ENCODE results near the gene CGB1.
A peak's percentile ranks its signal among the peaks of the same experiment; 100 is the strongest.
"Not testable (repeated sequence)": the region's sequence is repeated elsewhere in the genome, so short reads cannot be mapped to it uniquely, and the experiment has no call there.

CGB1 gene

DNA sequence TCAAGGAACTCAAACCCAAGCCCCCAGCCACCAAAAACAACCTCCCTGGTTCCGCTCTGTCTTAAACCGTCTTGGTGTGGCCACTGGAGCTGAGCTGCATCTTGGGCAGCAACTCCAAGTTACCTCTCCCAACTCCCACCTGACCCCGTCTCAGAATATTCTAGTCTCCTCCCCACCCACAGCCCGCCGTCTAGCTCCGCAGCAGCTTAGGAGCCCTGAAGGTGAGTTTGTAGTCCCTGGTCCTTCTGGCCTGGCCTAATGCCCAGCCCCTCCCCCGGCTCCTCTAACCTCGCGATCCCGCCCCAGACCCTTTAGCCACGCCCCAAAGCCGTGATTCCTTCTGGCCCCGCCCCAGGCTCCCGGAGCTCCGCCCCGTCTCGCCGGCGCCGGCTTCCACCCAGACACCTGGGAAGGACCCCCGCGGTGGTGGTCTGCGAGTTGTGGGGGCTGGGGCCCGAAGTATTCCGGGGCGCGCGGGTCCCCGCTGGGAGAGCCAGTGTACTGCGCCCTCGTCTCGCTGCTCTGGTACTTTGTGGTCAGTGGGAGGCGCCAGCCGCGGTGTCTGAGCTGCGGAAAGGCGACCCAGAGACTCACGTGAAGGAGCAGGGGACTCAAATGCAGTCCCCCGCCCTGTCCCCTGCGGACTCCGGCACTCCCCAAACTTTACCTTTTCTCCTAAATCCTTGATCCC is 17.3 kb downstream of the CGB1 start:
- Mint-ChIP-seq H3K36me3 (peaks cover 2% of the 10 kb centered on the region), H3K9me3 (ENCODE audit: low read depth) (no peaks in the 10 kb centered on the region), H3K27me3 (no peaks in the 10 kb centered on the region), H3K27ac (peak overlapping the region; percentile 58), H3K4me3 (peak overlapping the region; percentile 87), H3K4me1 (ENCODE audit: low read depth) (peaks cover 13% of the 10 kb centered on the region)

DNA sequence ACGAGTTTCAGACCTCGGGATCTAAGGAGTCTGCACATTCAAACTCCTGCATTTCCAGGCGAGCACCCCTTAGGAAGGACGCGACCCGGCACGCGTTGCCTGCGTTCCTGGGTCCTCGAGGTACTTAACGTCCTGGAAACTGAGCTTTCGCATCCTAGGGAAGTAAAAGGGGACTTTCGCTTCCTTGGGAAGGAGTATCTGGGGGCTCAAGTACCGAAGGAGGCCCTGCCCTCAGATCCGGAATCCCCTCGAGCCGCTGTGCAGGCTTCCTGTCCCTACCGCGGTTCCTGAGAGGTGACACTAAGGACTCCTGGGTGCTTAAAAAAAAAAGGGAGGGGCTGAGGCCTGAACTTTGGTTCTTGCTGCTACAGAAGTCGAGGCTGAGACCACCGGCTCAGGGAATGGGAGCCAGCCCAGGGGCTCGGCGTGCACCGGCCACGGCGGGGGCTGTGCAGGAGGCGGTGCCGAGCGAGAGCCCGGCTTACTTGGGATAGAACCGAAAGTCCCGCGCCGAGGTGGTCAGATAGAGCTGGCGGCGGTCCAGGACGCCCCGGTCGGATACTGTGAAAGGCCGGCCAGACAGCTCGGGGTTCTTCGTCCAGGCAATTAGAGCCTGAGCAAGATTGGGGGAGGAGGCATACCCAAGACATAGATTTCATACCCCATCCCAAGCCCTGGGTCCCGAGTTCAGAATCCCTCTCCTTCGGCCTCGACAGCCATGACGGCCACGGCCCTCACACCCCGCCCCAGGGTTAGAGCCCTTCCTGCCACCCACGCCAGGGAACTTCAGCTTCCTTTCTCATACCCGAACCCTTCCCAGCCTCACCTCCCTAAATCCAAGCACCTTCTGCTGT is 18.1 kb downstream of the CGB1 start:
- peaks cover 13% of the 10 kb centered on the region for H3K4me1 Mint-ChIP-seq (ENCODE audit: low read depth)
- H3K9me3 Mint-ChIP-seq (ENCODE audit: low read depth); H3K27me3 Mint-ChIP-seq; H3K36me3 Mint-ChIP-seq: not testable (repeated sequence)
- peak overlapping the region; percentile 87 for H3K4me3 Mint-ChIP-seq
- peak overlapping the region; percentile 58 for H3K27ac Mint-ChIP-seq

GRCh38 chr19:49017666-49018351 is 18.9 kb downstream of the CGB1 start:
- H3K27ac Mint-ChIP-seq, result no peak overlapping the region
- no peaks in the 10 kb centered on the region for H3K27me3 Mint-ChIP-seq
- no peaks in the 10 kb centered on the region for H3K9me3 Mint-ChIP-seq (ENCODE audit: low read depth)
- peaks cover 2% of the 10 kb centered on the region for H3K36me3 Mint-ChIP-seq
- peaks cover 13% of the 10 kb centered on the region for H3K4me1 Mint-ChIP-seq (ENCODE audit: low read depth)
- H3K4me3 Mint-ChIP-seq, result peak overlapping the region; percentile 87

DNA sequence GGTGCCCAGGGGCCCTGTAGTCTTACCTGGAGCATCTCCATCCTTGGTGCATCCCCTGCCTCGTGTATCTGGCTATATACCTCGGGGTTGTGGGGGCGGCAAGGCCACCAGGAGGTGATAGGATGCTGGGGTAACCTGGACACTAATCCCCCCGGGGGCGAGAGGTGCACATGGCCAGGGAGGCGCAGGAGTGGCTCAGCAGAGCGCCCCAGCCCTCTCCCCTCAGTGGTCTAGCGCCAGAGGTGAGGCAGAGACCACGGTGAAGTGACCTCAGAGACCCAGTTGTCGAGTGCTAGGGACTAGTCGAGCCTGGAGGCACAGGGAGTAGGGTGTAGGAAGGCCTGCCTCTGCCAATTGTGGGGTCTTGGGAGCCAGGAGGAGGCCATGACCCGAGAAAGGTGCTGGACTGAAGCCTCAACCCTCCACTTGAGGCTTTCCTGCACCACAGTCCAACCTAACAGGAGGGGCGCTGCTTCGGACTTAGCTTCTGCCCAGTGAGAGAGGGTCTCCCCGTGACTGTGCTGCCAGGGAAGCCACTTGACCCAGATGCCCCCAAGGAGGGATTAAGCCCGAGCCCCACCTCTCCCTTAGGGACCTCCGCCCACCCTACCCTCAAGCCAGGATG is 19.5 kb downstream of the CGB1 start, which contains the start of gene LHB:
Gene LHB (minus strand): TSS at position 51 of the 625 bp plus-strand sequence. CDS start 10 bp downstream, at position 41.
- Mint-ChIP-seq H3K4me3 (peak within 1 kb of the TSS; percentile 87), H3K4me1 (ENCODE audit: low read depth) (peaks cover 13% of the 10 kb centered on the region)

DNA sequence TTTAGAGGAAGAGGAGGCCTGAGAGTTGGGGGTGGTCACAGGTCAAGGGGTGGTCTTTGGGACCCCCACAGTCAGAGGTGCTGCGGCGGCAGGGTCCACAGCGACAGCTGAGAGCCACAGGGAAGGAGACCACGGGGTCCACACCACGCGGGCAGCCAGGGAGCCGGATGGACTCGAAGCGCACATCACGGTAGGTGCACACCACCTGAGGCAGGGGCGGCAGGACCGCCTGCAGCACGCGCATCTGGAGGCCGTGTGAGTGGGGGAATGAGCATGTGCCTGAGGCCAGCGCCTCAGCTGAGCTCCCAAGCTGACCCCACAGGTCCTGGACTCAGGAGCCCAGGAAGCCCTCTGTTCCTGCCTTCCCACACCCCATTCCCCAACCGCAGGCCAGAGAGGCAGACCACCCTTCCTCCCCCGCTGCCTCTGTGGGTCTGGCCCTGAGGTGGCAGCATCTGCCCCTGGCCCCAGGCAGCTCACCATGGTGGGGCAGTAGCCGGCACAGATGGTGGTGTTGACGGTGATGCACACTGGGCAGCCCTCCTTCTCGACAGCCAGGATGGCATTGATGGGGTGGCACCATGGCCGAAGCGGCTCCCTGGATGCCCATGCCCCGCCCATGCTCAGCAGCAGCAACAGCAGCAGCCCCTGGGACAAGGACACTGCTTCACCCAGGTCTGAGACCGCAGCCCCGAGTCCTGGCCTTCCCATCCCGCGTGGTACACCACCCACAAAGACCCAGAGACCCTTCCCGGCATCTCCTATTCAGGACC is 20.4 kb downstream of the CGB1 start:
- H3K36me3 Mint-ChIP-seq, result peaks cover 2% of the 10 kb centered on the region
- no peaks in the 10 kb centered on the region for H3K27me3 Mint-ChIP-seq
- no peak overlapping the region for H3K4me3 Mint-ChIP-seq
- H3K4me1 Mint-ChIP-seq (ENCODE audit: low read depth), result peaks cover 11% of the 10 kb centered on the region
- H3K9me3 Mint-ChIP-seq (ENCODE audit: low read depth), result no peaks in the 10 kb centered on the region
- no peak overlapping the region for H3K27ac Mint-ChIP-seq

More for the DNA sequence above, 19.5 kb downstream of the CGB1 start, which contains the start of gene LHB:
- H3K27me3 Mint-ChIP-seq, result no peaks in the 10 kb centered on the region
- peaks cover 2% of the 10 kb centered on the region for H3K36me3 Mint-ChIP-seq
- no peak within 1 kb of the TSS for H3K27ac Mint-ChIP-seq
- no peaks in the 10 kb centered on the region for H3K9me3 Mint-ChIP-seq (ENCODE audit: low read depth)

DNA sequence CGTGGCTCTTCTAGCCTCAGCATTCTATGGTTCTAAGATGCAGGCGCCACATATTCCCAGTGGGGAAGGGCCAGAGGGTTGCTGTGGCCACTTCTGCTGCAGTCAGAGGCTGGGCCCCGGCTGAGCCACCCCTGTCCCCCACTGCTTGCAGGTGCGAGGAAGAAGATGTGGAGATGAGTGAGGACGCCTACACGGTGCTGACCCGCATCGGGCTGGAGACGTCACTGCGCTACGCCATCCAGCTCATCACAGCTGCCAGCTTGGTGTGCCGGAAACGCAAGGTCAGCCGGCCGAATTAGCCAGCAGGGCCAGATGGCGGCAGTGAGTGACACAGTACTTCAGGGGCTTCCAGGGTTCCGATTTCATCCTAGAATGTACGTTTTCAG is 21.8 kb downstream of the CGB1 start:
- H3K9me3 Mint-ChIP-seq (ENCODE audit: low read depth), result no peaks in the 10 kb centered on the region
- peaks cover 5% of the 10 kb centered on the region for H3K4me1 Mint-ChIP-seq (ENCODE audit: low read depth)
- H3K36me3 Mint-ChIP-seq, result peaks cover 4% of the 10 kb centered on the region
- H3K27ac Mint-ChIP-seq, result no peak overlapping the region
- no peak overlapping the region for H3K4me3 Mint-ChIP-seq
- no peaks in the 10 kb centered on the region for H3K27me3 Mint-ChIP-seq

DNA sequence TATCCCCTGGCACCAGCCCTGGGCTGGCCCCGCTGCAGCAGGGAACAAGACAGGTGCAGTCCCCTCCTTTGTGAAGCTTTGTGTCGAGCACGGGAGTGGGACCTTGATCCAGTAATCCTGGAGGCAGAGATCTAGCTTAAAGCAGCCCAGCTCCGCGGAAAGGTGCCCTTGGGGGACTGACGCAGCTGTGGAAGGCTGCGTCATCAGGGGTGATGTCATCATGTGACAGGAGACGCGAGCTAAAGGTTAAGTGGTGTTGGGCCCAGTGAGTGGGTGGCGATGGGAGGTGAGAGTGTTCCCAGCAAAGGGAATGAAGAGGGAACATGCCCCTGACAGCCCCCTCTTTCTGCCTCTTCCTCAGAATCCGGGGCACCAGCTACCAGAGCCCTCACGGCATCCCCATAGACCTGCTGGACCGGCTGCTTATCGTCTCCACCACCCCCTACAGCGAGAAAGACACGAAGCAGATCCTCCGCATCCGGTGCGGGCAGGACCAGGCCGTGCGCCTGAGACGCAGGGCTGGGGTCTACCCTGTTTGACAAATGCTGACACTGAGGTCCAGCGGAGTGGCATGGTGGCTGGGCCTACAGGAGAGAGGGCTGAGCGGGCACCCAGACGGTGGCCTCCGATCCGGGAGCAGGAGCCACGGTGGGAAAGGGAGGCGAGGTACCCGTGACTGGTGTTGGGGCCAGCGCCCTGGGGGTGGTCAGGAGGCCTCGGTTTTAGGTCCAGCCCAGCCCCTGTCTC is 22.4 kb downstream of the CGB1 start:
- Mint-ChIP-seq H3K36me3 (peaks cover 4% of the 10 kb centered on the region), H3K9me3 (ENCODE audit: low read depth) (no peaks in the 10 kb centered on the region), H3K27ac (no peak overlapping the region), H3K4me1 (ENCODE audit: low read depth) (peaks cover 4% of the 10 kb centered on the region), H3K27me3 (no peaks in the 10 kb centered on the region), H3K4me3 (no peak overlapping the region)

DNA sequence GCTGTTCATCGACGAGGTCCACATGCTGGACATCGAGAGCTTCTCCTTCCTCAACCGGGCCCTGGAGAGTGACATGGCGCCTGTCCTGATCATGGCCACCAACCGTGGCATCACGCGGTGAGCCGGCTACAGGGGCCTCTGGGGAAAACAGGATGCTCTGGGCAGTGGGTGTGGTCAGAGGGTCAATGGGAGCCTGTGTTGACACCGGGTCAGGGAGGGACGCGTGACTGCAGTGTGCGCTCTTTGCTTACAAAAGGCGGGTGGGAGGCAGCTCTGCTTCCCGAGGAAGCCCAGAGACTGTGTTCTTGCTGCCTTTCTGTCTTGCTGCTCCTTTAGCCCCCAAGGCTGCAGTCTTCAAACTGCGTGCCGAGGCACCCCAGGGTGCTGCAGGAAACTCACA is 25.5 kb downstream of the CGB1 start:
- peaks cover 4% of the 10 kb centered on the region for H3K36me3 Mint-ChIP-seq
- H3K27me3 Mint-ChIP-seq, result no peaks in the 10 kb centered on the region
- H3K4me1 Mint-ChIP-seq (ENCODE audit: low read depth), result no peaks in the 10 kb centered on the region
- no peak overlapping the region for H3K27ac Mint-ChIP-seq
- no peaks in the 10 kb centered on the region for H3K9me3 Mint-ChIP-seq (ENCODE audit: low read depth)
- H3K4me3 Mint-ChIP-seq, result no peak overlapping the region

DNA sequence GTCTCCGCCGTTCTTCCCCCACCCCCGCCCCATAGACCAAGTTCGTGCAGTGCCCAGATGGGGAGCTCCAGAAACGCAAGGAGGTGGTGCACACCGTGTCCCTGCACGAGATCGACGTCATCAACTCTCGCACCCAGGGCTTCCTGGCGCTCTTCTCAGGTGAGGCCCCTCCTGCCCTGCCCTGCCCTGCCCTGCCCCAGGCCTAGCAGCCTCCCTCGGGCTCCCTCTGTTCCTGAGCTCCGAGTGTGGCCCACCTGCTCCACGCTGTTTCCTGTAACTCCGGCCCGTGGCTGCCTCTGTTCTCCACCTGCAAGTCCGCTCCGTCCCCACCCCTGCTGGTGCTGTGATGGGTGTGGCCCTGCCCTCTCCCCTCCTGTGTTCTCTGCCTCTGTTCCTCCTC is 26.2 kb downstream of the CGB1 start:
- H3K36me3 Mint-ChIP-seq, result peaks cover 2% of the 10 kb centered on the region
- no peaks in the 10 kb centered on the region for H3K27me3 Mint-ChIP-seq
- no peak overlapping the region for H3K27ac Mint-ChIP-seq
- no peaks in the 10 kb centered on the region for H3K9me3 Mint-ChIP-seq (ENCODE audit: low read depth)
- no peak overlapping the region for H3K4me3 Mint-ChIP-seq
- no peaks in the 10 kb centered on the region for H3K4me1 Mint-ChIP-seq (ENCODE audit: low read depth)

- H3K36me3 Mint-ChIP-seq, result peaks cover 2% of the 10 kb centered on the region
- no peaks in the 10 kb centered on the region for H3K4me1 Mint-ChIP-seq (ENCODE audit: low read depth)
- H3K4me3 Mint-ChIP-seq, result no peak overlapping the region
- no peaks in the 10 kb centered on the region for H3K27me3 Mint-ChIP-seq
- no peaks in the 10 kb centered on the region for H3K9me3 Mint-ChIP-seq (ENCODE audit: low read depth)
- no peak overlapping the region for H3K27ac Mint-ChIP-seq
These were observed 26.9 kb downstream of the CGB1 start for GRCh38 chr19:49009828-49010227.

DNA sequence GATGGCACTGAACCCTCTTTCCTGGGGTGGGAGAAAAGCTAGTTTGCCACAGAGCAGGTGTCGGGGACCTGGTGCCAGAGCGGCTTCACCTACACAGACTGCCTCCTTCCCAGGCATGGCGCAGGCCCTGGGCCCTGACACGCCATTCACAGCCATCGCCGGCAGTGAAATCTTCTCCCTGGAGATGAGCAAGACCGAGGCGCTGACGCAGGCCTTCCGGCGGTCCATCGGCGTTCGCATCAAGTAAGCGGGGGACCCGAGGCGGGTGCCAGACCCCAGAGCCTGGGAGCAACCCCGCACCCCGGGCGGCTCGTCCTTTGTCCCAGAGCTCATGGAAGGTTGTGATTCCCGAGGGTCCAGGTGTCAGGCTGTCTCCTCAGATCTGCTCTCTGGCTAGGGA is 29.8 kb downstream of the CGB1 start:
- Mint-ChIP-seq H3K27me3 (no peaks in the 10 kb centered on the region), H3K4me1 (ENCODE audit: low read depth) (no peaks in the 10 kb centered on the region), H3K9me3 (ENCODE audit: low read depth) (no peaks in the 10 kb centered on the region), H3K27ac (no peak overlapping the region), H3K36me3 (peaks cover 2% of the 10 kb centered on the region), H3K4me3 (no peak overlapping the region)

GRCh38 chr19:49004964-49005614 is 31.6 kb downstream of the CGB1 start:
- Mint-ChIP-seq H3K27me3 (no peaks in the 10 kb centered on the region), H3K4me1 (ENCODE audit: low read depth) (no peaks in the 10 kb centered on the region), H3K36me3 (no peaks in the 10 kb centered on the region), H3K4me3 (no peak overlapping the region), H3K27ac (no peak overlapping the region), H3K9me3 (ENCODE audit: low read depth) (no peaks in the 10 kb centered on the region)

DNA sequence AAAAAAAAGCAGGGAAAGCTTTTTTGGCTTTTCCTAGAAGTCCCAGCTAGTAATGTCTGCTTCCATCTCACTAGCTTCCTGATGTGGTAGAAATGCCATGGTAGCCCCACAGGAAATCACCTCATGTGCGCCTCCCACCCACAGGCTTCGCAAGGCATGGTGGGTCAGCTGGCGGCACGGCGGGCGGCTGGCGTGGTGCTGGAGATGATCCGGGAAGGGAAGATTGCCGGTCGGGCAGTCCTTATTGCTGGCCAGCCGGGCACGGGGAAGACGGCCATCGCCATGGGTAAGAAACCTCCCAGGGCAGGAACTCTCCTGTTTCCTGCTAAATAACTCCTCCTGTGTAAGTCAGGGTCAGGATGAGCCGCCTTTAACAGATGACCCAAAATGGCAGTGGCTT is 32.6 kb downstream of the CGB1 start:
- H3K36me3 Mint-ChIP-seq, result peaks cover 2% of the 10 kb centered on the region
- H3K9me3 Mint-ChIP-seq (ENCODE audit: low read depth), result no peaks in the 10 kb centered on the region
- no peaks in the 10 kb centered on the region for H3K27me3 Mint-ChIP-seq
- H3K4me1 Mint-ChIP-seq (ENCODE audit: low read depth), result peaks cover 4% of the 10 kb centered on the region
- H3K4me3 Mint-ChIP-seq, result no peak overlapping the region
- H3K27ac Mint-ChIP-seq, result no peak overlapping the region

Data from activated naive CD8-positive, alpha-beta T cell (primary cell).